Thyroid gland (tissue), 4 donors: Measurements from ENCODE around the gene BCAS2.

Experiments
- CTCF ChIP-seq, 6 experiments: fragments of 200-600 bp in 3 of 6; fragments of 450-650 bp in 3 of 6; sonication (generic) in 3 of 6; IDR thresholded peaks; one replicate each; pipeline ENCODE4 v1.5.1; 2016 to 2019; ENCODE audit warnings: antibody characterized with exemption in 6 of 6, mild to moderate bottlenecking in 2 of 6, inconsistent platforms in 1 of 6, moderate library complexity in 1 of 6
- POLR2A ChIP-seq, 2 donors: fragments of 450-650 bp; IDR thresholded peaks; one replicate each; pipeline ENCODE4 v1.6.1; 2017; ENCODE audit warnings: antibody characterized with exemption in 2 of 2, mild to moderate bottlenecking in 2 of 2, moderate library complexity in 1 of 2

GRCh38 chr1:114594046-114594445 is 12.6 kb upstream of the BCAS2 start:
- TF ChIP-seq CTCF (IDR thresholded peaks at IDR 0.05) (no peak), POLR2A (IDR thresholded peaks at IDR 0.05) (no peak)
